Measurements from ENCODE around the gene IDUA.

IDUA gene

GRCh38 chr4:968621-969394 is 18.0 kb upstream of the IDUA start:
- no peak for TF ChIP-seq CTCF (IDR thresholded peaks at IDR 0.05; ENCODE audit: borderline replicate concordance, insufficient read depth, low read depth, low read length)
- no peak overlapping the region for H3K4me3 ChIP-seq (ENCODE audit: low read depth, low read length)

DNA sequence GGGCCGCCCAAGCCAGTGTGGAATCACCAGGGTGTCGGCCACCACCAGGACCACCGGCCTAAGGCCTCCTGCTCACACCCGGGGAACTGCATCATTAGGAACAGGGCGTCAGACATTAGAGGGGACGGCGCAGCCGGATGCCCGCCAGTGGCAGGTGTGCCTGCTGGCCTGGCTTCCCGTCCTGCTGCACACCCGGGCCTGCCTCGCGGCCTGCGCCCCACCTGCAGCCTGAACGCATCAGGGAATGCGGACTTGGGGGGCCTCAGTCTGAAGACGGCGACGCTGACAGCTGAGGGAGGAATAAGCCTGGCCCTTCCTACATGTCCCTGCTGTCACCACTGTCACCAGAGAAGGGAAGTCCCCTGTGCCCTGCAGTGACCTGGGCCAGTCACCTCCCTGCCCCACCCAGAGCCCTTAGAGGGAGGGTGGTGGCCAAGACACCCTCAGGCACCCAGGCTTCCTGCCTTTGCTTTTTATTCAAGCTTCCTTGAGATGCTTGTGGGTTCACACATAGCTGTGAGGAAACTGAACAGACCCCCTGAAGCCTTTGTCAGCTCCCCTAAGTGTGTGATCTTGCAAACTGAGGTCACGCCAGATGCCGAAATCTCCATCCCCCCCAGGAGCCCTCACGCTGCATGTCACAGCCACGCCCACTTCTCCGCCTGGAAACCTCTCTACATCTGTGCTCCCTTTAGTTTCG is 16.6 kb upstream of the IDUA start:
- H3K4me3 ChIP-seq (ENCODE audit: low read depth, low read length), result no peak overlapping the region
- no peak for TF ChIP-seq CTCF (IDR thresholded peaks at IDR 0.05; ENCODE audit: borderline replicate concordance, insufficient read depth, low read depth, low read length)

DNA sequence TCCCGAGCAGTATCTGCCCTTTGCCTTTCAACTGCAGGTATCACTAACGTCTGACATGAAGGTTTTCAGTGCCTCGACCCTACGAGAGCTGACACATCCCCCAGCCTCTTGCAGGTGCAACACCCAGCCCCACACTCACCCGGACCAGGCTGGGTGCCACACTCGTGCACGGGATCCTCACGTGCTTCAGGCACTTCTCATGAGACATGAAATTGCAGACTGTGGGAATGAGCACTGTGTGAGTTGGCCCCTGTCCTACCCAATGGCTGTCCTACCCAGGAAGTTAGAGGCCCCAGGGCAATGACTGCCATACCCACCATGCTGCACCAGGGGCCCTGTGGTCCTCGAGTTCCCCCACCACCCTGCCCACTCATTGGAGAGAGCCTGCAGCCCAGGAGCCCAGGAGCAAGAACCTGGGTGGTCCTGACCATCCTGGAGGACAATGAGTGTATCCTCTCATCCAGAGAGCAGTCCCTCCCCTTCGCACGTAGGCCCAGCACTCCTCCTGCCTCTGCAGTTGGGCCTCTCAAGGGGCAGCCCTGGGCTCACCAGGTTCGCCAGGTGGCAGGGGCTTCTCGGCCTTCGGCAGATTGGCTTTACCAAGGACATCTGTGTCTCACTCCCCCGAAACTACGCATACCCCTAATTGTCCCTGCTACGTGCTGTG is 15.9 kb upstream of the IDUA start:
- no peak overlapping the region for H3K4me3 ChIP-seq (ENCODE audit: low read depth, low read length)

DNA sequence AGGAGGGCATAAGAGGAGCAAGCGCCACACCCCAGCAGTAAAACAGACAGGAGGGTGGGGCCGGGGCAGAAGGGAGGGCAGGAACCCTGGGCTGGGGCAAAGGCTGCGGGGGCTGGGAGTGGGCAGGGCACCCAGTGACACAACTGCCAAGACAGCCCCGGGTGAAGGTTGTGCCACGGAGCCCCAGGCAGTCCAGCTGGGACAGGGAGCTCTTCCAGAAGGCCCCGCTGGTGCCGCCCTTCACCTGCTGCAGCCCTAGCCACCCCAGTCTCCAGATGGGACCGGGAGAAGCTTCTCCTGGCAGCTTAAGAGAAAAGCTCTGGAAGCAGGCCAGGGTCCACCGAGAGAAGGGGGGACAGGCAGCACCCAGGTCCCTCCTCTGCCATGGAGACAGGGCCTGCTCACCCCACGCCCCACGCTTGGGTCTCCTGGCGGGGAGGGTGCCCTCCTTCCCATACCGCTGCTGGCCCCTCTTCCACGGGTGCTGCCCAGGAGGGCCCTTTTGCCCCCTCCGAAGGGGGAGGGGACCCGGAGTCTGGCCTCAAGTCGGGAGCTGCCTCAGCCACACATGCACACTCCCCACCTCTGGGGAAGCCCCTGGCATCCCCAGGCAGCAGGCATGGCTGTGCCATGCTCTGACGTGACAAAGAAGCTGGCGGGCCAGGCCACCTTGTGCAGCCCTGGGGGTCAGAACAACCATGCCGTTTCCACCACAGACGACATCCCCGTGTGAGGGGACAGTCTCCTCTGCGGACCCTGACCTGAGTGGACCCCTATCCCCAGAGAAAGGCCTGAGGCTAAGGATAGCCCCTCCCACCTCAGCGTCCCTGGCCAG is 15.0 kb upstream of the IDUA start:
- no peak overlapping the region for H3K4me3 ChIP-seq (ENCODE audit: low read depth, low read length)
- TF ChIP-seq CTCF (IDR thresholded peaks at IDR 0.05; ENCODE audit: borderline replicate concordance, insufficient read depth, low read depth, low read length), result no peak

More for the DNA sequence above, 15.9 kb upstream of the IDUA start:
- no peak for TF ChIP-seq CTCF (IDR thresholded peaks at IDR 0.05; ENCODE audit: borderline replicate concordance, insufficient read depth, low read depth, low read length)

DNA sequence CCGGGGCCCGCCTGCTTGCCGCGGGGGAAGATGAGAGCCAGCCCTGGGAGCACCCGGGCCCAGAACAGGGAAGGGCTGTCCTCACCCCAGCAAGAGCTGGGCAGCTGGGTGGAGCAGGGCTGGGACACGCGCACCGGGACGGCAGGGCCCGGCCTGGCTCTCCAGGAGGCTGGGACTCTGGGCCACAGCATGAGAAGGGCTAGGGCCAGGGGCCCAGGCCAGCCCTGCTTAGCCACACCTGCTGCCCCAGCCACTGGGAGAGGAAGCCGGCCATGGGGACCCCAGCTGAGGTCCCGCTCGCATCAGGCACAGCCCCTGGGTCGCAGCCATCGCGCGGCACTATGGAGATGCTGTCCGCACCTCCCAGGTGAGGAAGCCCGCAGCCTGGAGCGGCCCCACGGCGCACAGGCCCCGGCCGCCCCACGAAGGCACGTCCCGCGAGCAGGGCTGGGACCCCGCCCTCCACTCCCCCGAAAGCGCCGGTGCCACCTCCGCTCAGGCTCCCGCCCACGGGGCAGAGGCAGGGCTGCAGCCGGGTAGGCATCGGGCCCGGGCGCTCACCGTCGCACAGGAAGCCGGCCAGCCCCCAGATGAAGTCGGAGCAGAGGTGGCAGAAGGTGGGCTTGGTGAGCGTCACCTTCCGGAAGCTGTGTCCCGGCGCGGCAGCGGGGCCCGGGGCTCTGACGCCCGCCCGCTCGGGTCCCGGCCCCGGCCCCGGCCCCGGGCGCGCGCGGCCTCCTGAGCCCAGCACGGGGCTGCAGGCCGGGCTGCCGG is 14.0 kb upstream of the IDUA start:
- peak overlapping the region; percentile 72 for H3K4me3 ChIP-seq (ENCODE audit: low read depth, low read length)
- TF ChIP-seq CTCF (IDR thresholded peaks at IDR 0.05; ENCODE audit: borderline replicate concordance, insufficient read depth, low read depth, low read length), result no peak
